GM12873 (cell line): ENCODE data around the gene SHROOM3.

Source experiments
- TF ChIP-seq, protein P1 (sequence below): IDR thresholded peaks from 2 replicates; pipeline ENCODE4 v1.5.1; 2012; ENCODE audit warnings: low read depth, mild to moderate bottlenecking, moderate library complexity, low read length, control low read depth; ENCODE audit not compliant: insufficient read depth; ENCODE audit errors: missing control alignments

Gene SHROOM3

DNA sequence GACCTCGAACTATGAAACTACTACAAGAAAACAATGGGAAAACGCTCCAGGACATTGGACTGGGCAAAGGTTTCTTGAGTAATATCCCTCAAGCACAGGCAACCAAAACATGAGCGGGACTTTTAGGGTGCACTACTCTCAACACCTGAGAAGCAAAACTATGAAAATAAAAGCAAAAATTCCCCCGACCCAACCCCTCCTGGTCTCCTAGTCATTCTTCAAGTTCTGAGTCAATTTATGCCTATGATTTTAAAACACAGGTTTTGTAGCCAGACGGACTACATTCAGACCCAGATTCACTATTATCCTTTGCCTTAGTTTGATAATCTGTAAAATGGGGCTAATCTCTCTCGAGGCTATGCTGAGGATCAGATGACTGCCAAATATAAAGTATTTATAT, 365.9 kb downstream of the SHROOM3 start:
- TF ChIP-seq, protein P1, sequence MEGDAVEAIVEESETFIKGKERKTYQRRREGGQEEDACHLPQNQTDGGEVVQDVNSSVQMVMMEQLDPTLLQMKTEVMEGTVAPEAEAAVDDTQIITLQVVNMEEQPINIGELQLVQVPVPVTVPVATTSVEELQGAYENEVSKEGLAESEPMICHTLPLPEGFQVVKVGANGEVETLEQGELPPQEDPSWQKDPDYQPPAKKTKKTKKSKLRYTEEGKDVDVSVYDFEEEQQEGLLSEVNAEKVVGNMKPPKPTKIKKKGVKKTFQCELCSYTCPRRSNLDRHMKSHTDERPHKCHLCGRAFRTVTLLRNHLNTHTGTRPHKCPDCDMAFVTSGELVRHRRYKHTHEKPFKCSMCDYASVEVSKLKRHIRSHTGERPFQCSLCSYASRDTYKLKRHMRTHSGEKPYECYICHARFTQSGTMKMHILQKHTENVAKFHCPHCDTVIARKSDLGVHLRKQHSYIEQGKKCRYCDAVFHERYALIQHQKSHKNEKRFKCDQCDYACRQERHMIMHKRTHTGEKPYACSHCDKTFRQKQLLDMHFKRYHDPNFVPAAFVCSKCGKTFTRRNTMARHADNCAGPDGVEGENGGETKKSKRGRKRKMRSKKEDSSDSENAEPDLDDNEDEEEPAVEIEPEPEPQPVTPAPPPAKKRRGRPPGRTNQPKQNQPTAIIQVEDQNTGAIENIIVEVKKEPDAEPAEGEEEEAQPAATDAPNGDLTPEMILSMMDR = no peak

DNA sequence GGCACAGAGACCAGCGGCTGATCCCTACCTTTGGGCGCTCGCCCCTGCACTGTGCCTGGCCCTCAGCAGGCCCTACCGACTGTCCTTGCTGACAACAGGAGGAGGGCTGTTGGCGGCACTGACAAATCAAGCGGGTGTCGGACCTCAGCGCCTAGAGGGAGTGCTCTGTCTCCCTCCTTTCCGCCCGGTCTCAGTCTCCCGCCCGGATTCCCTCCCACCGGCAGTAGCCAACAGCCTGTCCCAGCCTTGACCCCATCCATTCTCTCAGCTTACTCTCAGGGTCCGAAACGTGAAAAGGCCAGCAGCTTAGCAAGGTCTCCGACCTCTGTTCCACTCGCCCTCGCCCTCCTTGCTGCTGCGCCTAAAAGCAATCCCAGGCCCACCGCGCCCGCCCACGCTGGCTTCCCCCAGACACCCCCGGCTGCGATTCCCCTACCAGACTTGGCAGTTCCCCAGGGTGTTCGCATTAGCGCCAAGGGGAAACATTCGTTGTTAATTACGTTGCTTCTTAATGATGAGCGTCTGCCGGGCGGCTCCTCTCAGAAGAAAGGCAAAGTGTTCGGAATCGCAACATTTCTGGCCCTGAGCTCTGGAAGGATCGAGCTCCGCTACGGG, 366.7 kb downstream of the SHROOM3 start:
- TF ChIP-seq, protein P1 = no peak

DNA sequence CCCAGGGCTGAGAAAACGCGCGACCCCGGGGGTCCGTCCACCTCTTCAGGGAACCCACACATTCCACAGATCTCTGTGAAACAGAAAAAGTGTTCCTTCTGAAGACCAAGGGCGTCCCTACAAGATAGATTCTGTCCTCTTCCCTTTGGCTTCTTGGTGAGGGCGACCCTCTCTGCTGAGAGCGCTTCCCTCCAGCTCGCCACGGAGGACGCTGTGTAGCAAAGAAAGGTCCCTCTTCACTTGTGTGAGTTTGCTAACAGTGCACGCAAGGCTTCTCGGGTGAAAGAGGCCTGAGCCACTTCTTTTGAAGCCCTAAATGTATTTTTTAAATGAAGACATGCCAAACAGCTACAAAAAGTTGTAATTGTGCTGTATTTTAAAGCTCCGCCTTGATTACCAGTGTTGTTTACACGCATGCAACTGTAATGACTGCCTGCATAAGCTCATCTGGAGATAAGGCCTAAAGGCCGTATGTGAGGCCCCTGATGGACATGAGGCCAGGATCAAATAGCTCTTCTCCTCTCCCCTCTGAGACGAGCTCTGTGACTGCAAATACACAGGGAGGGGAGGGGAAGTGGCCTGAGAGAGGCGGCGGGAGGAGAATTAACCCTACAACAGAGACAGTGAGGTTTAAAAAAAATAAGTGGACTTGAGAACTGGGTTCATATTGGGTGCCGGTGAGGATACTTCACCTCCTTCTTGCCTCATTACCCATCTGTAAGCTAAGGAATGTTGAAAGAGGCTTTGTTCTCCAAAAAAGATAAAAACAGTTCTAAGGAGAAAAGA, 367.4 kb downstream of the SHROOM3 start:
- TF ChIP-seq, protein P1 = no peak

DNA sequence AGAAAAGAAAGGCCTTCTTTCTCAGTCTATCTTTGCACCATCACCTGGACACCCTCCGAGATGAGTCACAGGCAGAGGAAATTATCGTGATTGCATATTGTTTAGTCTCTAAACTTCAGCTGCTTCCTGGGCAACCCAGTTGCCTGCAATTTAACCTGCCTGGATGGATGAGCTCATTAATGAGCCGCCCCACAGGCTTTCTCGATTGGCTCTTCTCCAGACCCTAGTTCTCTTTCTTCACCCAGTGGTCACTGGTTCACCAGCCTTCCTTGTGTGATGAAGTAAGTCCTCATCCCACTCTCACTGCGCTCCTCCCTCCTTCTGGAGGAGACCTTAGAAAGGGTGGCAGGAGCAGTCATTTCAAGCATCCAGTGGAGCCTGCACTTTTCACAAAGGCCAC, 368.5 kb downstream of the SHROOM3 start:
- TF ChIP-seq, protein P1 = no peak

DNA sequence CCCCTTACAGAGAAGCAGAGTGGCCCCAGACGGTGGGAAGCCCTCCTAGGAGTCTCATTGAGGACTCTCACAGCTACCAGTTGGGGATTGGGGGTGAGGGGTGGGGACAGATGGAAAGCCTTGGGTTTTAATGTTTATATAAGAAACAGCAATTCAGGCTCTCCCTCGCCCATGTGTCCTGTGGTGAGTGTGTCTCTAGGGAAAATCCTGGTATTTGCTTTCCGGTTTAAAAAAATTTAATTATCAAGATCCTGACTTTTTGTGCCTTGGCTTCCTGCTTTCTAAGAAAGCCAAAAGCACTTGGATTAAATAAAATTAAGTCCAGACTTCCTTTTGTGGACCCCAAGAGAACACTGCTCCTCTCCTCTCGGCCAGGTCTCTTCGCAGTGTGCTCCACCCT, 369.1 kb downstream of the SHROOM3 start:
- TF ChIP-seq, protein P1 = no peak

DNA sequence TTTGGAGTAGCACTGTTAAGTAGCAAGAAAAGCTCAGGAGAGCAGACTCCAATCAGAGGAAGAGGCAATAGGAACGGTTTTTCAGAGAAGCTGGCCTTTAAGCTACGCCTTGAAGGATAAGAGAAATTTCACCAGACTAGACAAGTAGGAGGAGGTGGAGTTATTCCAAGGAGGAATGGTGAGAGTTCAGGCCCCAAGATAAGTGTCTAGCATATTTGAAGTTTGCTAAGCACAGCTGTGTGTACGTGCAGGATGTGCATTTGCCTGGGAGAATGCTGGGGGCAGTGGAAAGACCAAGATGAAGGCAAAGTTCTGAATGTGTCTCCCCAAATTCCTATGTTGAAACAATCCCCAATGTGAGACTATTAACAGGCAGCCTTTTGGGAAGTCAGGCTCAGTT, 371.3 kb downstream of the SHROOM3 start:
- TF ChIP-seq, protein P1 = no peak

DNA sequence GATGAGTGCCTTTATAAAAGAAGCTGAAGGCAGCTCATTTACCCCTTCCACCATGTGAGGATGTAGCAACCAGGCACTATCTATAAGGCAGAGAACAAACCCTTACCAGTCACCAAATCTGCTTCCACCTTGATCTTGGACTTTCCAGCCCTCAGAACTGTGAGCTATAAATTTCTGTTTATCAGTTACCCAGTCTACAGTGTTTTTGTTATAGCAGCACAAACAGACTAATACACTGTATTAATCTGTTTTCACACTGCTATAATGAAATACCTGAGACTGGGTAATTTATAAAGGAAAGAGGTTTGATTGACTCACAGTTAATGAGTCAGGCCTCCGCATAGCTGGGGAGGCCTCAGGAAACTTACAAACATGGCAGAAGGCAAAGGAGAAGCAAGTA, 371.7 kb downstream of the SHROOM3 start:
- TF ChIP-seq, protein P1 = no peak
